C4-2B (cell line): ENCODE results near the gene COG7.

Source experiments
- H3K27ac ChIP-seq: fragments of 450-650 bp; 2 replicates; pipeline ENCODE4 v1.5.1; 2017
- CTCF ChIP-seq: fragments of 450-650 bp; conservative IDR thresholded peaks from 2 replicates; pipeline ENCODE4 v1.5.1; 2017; ENCODE audit warnings: mild to moderate bottlenecking
- ZFX ChIP-seq: fragments of 450-650 bp; IDR thresholded peaks from 2 replicates; pipeline ENCODE4 v1.6.1; 2017

COG7 gene

DNA sequence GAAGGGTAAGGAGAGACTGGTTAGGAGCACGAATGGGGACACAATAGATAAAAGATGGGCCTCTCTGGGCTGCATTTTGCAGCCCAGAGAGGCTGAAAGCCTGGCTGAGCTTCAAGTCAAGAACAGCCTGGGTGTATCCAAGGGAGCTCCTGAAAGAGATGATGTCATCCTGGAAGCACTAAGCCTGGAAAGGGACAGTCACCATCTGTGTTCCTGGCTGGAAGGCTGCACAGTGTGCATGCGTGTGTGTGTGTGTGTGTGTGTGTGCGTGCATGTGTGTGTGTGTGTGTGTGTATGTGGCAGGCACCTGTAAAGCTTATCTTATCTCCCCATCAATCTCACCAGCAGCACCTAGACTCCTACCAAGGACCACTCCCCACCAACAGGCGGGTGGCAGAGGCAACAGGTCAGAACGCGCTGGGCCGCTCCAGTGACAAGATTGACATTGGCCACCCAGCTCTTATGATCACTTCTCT lies 44.1 kb downstream of the COG7 start:
- TF ChIP-seq CTCF (no peak), ZFX (no peak)
- no peak overlapping the region for H3K27ac ChIP-seq

DNA sequence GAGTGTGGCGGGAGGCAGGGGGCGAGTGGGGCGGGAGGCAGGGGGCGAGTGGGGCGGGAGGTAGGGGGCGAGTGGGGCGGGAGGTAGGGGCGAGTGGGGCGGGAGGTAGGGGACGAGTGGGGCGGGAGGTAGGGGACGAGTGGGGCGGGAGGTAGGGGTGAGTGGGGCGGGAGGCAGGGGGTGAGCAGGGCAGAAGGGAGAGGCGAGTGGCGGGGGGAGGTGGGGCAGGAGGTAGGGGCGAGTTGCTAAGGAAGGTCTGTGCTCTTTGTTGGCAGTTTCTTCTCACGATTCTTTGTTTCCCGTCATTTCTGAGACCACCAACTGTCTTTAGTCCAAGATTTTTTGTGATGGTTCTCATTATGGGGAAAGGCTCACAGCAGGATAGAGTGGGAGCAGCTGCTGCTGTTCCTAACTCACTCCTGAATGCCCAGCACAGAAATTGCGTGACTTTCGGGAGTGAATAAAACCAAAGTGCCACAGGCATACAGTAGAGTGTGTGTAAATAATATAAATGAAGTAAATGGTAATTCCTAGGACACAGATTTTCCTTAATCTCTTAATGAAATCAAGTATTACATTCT lies 44.7 kb downstream of the COG7 start:
- no peak for TF ChIP-seq CTCF
- no peak for TF ChIP-seq ZFX
- H3K27ac ChIP-seq = no peak overlapping the region

DNA sequence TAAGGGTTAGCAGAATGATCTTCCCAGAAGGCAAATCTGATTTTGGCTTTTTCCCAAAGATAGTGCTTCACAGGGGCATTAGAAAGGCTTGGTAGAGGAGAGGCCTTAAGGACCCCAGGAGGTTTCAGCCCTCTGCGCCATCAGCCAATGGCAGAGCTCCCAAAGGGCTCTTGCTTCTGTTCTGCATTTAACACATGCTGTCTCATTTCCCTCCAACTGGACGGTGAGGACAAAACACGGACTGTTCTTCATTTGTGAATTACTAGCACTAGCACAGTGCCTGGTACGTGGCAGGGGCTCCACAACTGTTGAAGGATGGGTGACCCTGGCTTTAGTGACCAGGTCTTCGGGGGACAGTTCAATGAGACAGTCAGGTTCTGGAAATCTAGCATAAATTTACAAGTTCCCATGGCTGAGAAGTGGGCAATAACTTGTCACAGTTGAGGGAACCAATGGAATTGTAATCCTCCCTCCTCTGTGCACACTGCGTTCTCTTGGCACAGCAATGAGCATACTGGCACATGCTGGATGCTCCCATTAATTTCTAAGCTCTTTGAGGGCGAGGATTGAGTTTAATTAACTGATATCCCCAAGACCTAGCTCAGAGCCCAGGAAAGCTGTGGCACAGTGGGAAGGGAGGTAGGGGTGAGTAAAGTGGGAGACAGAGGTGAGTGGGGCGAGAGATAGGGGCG lies 45.4 kb downstream of the COG7 start:
- TF ChIP-seq CTCF = no peak
- TF ChIP-seq ZFX = no peak
- H3K27ac ChIP-seq = no peak overlapping the region

- no peak for TF ChIP-seq ZFX
- no peak for TF ChIP-seq CTCF
- H3K27ac ChIP-seq = no peak overlapping the region
Observed at GRCh38 chr16:23406546-23407240, 46.3 kb downstream of the COG7 start.

- no peak overlapping the region for H3K27ac ChIP-seq
- TF ChIP-seq ZFX = no peak
- TF ChIP-seq CTCF = no peak
Observed at GRCh38 chr16:23406024-23406423, 47.0 kb downstream of the COG7 start.

GRCh38 chr16:23403547-23403946 lies 49.4 kb downstream of the COG7 start:
- no peak overlapping the region for H3K27ac ChIP-seq

More at GRCh38 chr16:23403547-23403946, 49.4 kb downstream of the COG7 start:
- no peak for TF ChIP-seq CTCF
- no peak for TF ChIP-seq ZFX
